HepG2 (cell line): ENCODE data around the gene ANKIB1. TPM values are rescaled to one million over a fixed set of nuclear protein-coding genes. Genes with fewer than 3 reads are reported as not detected.

ENCODE experiments used
- FOSL2 ChIP-seq: sonication (generic); formaldehyde crosslinking; IDR thresholded peaks from 2 replicates; pipeline ENCODE4 v1.4.0; 2020; ENCODE audit warnings: missing genetic modification reagents
- HCFC1 ChIP-seq: fragments of 150-350 bp; IDR thresholded peaks from 2 replicates; pipeline ENCODE4 v1.6.1; 2014; ENCODE audit warnings: low read depth, low read length
- JUN ChIP-seq: sonication (generic); formaldehyde crosslinking; IDR thresholded peaks from 2 replicates; pipeline ENCODE4 v1.4.0; 2020; ENCODE audit warnings: mild to moderate bottlenecking, missing genetic modification reagents
- JUND ChIP-seq: sonication (generic); formaldehyde crosslinking; IDR thresholded peaks from 2 replicates; pipeline ENCODE4 v1.8.0; 2022; ENCODE audit warnings: mild to moderate bottlenecking, missing genetic modification reagents
- KLF13 ChIP-seq: sonication (generic); formaldehyde crosslinking; IDR thresholded peaks from 2 replicates; pipeline ENCODE4 v1.4.0; 2020; ENCODE audit warnings: mild to moderate bottlenecking, missing genetic modification reagents
- MBD4 ChIP-seq: IDR thresholded peaks from 2 replicates; pipeline ENCODE4 v1.6.1; 2012; ENCODE audit warnings: low read length, inconsistent platforms, borderline replicate concordance
- MEF2D ChIP-seq: sonication (generic); formaldehyde crosslinking; IDR thresholded peaks from 2 replicates; pipeline ENCODE4 v1.5.1; 2020; ENCODE audit warnings: mild to moderate bottlenecking, missing genetic modification reagents
- NCOA5 ChIP-seq: sonication (generic); formaldehyde crosslinking; IDR thresholded peaks from 2 replicates; pipeline ENCODE4 v1.4.0; 2020; ENCODE audit warnings: missing genetic modification reagents
- SSRP1 ChIP-seq: IDR thresholded peaks from 2 replicates; pipeline ENCODE4 v1.6.1; 2016; ENCODE audit warnings: control low read depth
- XBP1 ChIP-seq: sonication (generic); formaldehyde crosslinking; IDR thresholded peaks from 2 replicates; pipeline ENCODE4 v1.5.0; 2020; ENCODE audit warnings: missing genetic modification reagents
- XRCC5 ChIP-seq: fragments of 200-400 bp; formaldehyde crosslinking; optimal IDR thresholded peaks from 2 replicates; pipeline ENCODE3; 2017; ENCODE audit warnings: mild to moderate bottlenecking, low read length
- ZBTB39 ChIP-seq: sonication (generic); formaldehyde crosslinking; IDR thresholded peaks from 2 replicates; pipeline ENCODE4 v1.5.0; 2020; ENCODE audit warnings: missing genetic modification reagents
- ZFP62 ChIP-seq: sonication (generic); formaldehyde crosslinking; IDR thresholded peaks from 2 replicates; pipeline ENCODE4 v1.4.0; 2020; ENCODE audit warnings: missing genetic modification reagents
- ZIK1 ChIP-seq: sonication (generic); formaldehyde crosslinking; IDR thresholded peaks from 2 replicates; pipeline ENCODE4 v1.5.0; 2020; ENCODE audit warnings: mild to moderate bottlenecking, low read depth, missing genetic modification reagents, borderline replicate concordance
- ZKSCAN8 ChIP-seq: IDR thresholded peaks from 2 replicates; pipeline ENCODE4 v1.6.1; 2016; ENCODE audit warnings: borderline replicate concordance, missing genetic modification reagents, missing compliant biosample characterization
- ZNF281 ChIP-seq: sonication (generic); formaldehyde crosslinking; IDR thresholded peaks from 2 replicates; pipeline ENCODE4 v1.4.0; 2020; ENCODE audit warnings: missing genetic modification reagents, borderline replicate concordance
- ZSCAN21 ChIP-seq: sonication (generic); formaldehyde crosslinking; IDR thresholded peaks from 2 replicates; pipeline ENCODE4 v1.8.0; 2022; ENCODE audit warnings: mild to moderate bottlenecking, missing genetic modification reagents, moderate library complexity, borderline replicate concordance
- polyA plus RNA-seq, 8 experiments: library from polyadenylated mRNA; depleted of rRNA in 3 of 8; stranded (reverse) in 7 of 8; unstranded in 1 of 8; fragments of >200 nt; fragmentation: Illumina TruSeq in 4 of 8; extraction: Trizol in 4 of 8; gene quantifications; 2 replicates each; pipeline versions ENCODE4 v1.2.1 to v1.2.3, GENCODE V29; 2011 to 2016; ENCODE audit warnings: low read depth in 4 of 8, missing spikeins in 1 of 8, mixed read lengths in 1 of 8; ENCODE audit not compliant: insufficient read depth in 1 of 8
- total RNA-seq, 5 experiments: library from RNA; depleted of rRNA; stranded (reverse); fragments of >200 nt; fragmentation: Illumina TruSeq; extraction: Trizol; gene quantifications; 2 replicates each; pipeline ENCODE4 v1.2.3, GENCODE V29; 2016; ENCODE audit warnings: low read depth in 1 of 5
- TF ChIP-seq, protein P1 (sequence below): sonication (generic); formaldehyde crosslinking; IDR thresholded peaks from 2 replicates; pipeline ENCODE4 v1.5.0; 2020; ENCODE audit warnings: missing genetic modification reagents, mild to moderate bottlenecking, borderline replicate concordance
- TF ChIP-seq, protein P2 (sequence below): sonication (generic); formaldehyde crosslinking; IDR thresholded peaks from 2 replicates; pipeline ENCODE4 v1.4.0; 2020; ENCODE audit warnings: missing genetic modification reagents, borderline replicate concordance

ANKIB1 gene
- total and polyA plus RNA-seq, 2 of the 13 experiments (the other 11 are each of a cell fraction or from before 2014, with no cell fraction given) = 28.7 to 29.6 TPM

- no peak for TF ChIP-seq ZFP62 (CRISPR knock-in tag)
- TF ChIP-seq SSRP1 (CRISPR knock-in tag) = no peak
- TF ChIP-seq KLF13 (CRISPR knock-in tag) = no peak
- TF ChIP-seq MEF2D (CRISPR knock-in tag) = peak; percentile 63; the same call in 1 of the 2 replicates
- no peak for TF ChIP-seq NCOA5 (CRISPR knock-in tag)
- 0 out of 2 replicates have a peak, but pooled peaks have one; percentile 23 for TF ChIP-seq ZBTB39 (CRISPR knock-in tag)
- 0 out of 2 replicates have a peak, but pooled peaks have one; percentile 19 for TF ChIP-seq JUND (CRISPR knock-in tag)
- TF ChIP-seq, protein P1, sequence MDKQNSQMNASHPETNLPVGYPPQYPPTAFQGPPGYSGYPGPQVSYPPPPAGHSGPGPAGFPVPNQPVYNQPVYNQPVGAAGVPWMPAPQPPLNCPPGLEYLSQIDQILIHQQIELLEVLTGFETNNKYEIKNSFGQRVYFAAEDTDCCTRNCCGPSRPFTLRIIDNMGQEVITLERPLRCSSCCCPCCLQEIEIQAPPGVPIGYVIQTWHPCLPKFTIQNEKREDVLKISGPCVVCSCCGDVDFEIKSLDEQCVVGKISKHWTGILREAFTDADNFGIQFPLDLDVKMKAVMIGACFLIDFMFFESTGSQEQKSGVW = no peak
- peak; percentile 44; the same call in 1 of the 2 replicates for TF ChIP-seq HCFC1
- TF ChIP-seq, protein P2, sequence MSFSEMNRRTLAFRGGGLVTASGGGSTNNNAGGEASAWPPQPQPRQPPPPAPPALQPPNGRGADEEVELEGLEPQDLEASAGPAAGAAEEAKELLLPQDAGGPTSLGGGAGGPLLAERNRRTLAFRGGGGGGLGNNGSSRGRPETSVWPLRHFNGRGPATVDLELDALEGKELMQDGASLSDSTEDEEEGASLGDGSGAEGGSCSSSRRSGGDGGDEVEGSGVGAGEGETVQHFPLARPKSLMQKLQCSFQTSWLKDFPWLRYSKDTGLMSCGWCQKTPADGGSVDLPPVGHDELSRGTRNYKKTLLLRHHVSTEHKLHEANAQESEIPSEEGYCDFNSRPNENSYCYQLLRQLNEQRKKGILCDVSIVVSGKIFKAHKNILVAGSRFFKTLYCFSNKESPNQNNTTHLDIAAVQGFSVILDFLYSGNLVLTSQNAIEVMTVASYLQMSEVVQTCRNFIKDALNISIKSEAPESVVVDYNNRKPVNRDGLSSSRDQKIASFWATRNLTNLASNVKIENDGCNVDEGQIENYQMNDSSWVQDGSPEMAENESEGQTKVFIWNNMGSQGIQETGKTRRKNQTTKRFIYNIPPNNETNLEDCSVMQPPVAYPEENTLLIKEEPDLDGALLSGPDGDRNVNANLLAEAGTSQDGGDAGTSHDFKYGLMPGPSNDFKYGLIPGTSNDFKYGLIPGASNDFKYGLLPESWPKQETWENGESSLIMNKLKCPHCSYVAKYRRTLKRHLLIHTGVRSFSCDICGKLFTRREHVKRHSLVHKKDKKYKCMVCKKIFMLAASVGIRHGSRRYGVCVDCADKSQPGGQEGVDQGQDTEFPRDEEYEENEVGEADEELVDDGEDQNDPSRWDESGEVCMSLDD (CRISPR knock-in tag) = no peak; the same call in 1 of the 2 replicates
- no peak for TF ChIP-seq XRCC5
- TF ChIP-seq ZSCAN21 (CRISPR knock-in tag) = peak; percentile 18
- TF ChIP-seq ZNF281 (CRISPR knock-in tag) = peak; percentile 50; the same call in 1 of the 2 replicates
- TF ChIP-seq MBD4 = no peak
- TF ChIP-seq FOSL2 (CRISPR knock-in tag) = peak; percentile 15; the same call in 1 of the 2 replicates
- TF ChIP-seq JUN (CRISPR knock-in tag) = no peak; the same call in 1 of the 2 replicates
- peak; percentile 89; the same call in 1 of the 2 replicates for TF ChIP-seq ZIK1 (CRISPR knock-in tag)
- no peak for TF ChIP-seq XBP1 (CRISPR knock-in tag)
- TF ChIP-seq ZKSCAN8 = 0 out of 2 replicates have a peak, but pooled peaks have one; percentile 17
Measured at GRCh38 chr7:92245487-92246359, at the start of gene ANKIB1, which contains the start of gene KRIT1 (continued).
